GM23338 (cell line): ENCODE data around the gene TSPEAR. TPM values are rescaled to one million over a fixed set of nuclear protein-coding genes. Genes with fewer than 3 reads are reported as not detected.
"Not testable (repeated sequence)": the region's sequence is repeated elsewhere in the genome, so short reads cannot be mapped to it uniquely, and the experiment has no call there.

Experiments
- ATAC-seq: fragments of 200-7000 bp; cut with Tn5 transposase; 3 replicates; pipeline ENCODE4 v1.9.1; 2020
- DNase-seq: peaks from one replicate; pipeline ENCODE4 v3.0.0-alpha.2; 2015; ENCODE audit warnings: low spot score
- H2AFZ ChIP-seq: fragments of 200-600 bp; sonication (generic); 2 replicates; pipeline ENCODE4 v1.8.0; 2016; ENCODE audit warnings: antibody characterized with exemption, mild to moderate bottlenecking, moderate library complexity
- H3F3A ChIP-seq: fragments of 200-600 bp; sonication (generic); replicated peaks from 2 replicates; pipeline ENCODE4 v1.8.0; 2017; ENCODE audit warnings: antibody characterized with exemption, mixed run types, low read depth
- H3K27ac ChIP-seq: fragments of 200-600 bp; sonication (generic); 2 replicates; pipeline ENCODE4 v1.6.1; 2016; ENCODE audit warnings: low read depth
- H3K27me3 ChIP-seq: fragments of 200-600 bp; sonication (generic); 2 replicates; pipeline ENCODE4 v1.8.0; 2016; ENCODE audit warnings: mild to moderate bottlenecking, mixed run types, moderate library complexity; ENCODE audit not compliant: insufficient read depth
- H3K36me3 ChIP-seq: fragments of 200-600 bp; sonication (generic); 2 replicates; pipeline ENCODE4 v1.8.0; 2016; ENCODE audit warnings: mild to moderate bottlenecking; ENCODE audit not compliant: insufficient read depth
- H3K4me1 ChIP-seq: fragments of 200-600 bp; sonication (generic); 2 replicates; pipeline ENCODE4 v1.8.0; 2016; ENCODE audit warnings: mild to moderate bottlenecking, moderate library complexity; ENCODE audit not compliant: insufficient read depth
- H3K4me2 ChIP-seq: fragments of 200-600 bp; sonication (generic); 2 replicates; pipeline ENCODE4 v1.7.1; 2017; ENCODE audit warnings: mixed run types
- H3K4me3 ChIP-seq: fragments of 200-600 bp; sonication (generic); 2 replicates; pipeline ENCODE4 v1.6.1; 2016; ENCODE audit warnings: mixed run types
- H3K79me2 ChIP-seq: fragments of 200-600 bp; sonication (generic); replicated peaks from 2 replicates; pipeline ENCODE4 v1.8.0; 2017; ENCODE audit warnings: mild to moderate bottlenecking; ENCODE audit not compliant: insufficient read depth
- H3K9me2 ChIP-seq: fragments of 200-600 bp; sonication (generic); 2 replicates; pipeline ENCODE4 v1.8.0; 2017; ENCODE audit not compliant: insufficient read depth
- H4K20me1 ChIP-seq: fragments of 200-600 bp; sonication (generic); replicated peaks from 2 replicates; pipeline ENCODE4 v1.8.0; 2017; ENCODE audit warnings: mild to moderate bottlenecking; ENCODE audit not compliant: insufficient read depth
- H3K27ac Mint-ChIP-seq: 2 replicates; pipeline ENCODE4 v1.8.0; 2020; ENCODE audit warnings: inconsistent platforms, mild to moderate bottlenecking, moderate library complexity, mixed read lengths
- H3K27me3 Mint-ChIP-seq: 3 replicates; pipeline ENCODE4 v1.8.0; 2022; ENCODE audit warnings: low read depth, mild to moderate bottlenecking, moderate library complexity, mixed read lengths, inconsistent platforms; ENCODE audit not compliant: insufficient read depth, poor library complexity
- H3K36me3 Mint-ChIP-seq: 3 replicates; pipeline ENCODE4 v1.8.0; 2021; ENCODE audit warnings: low read depth, mild to moderate bottlenecking, inconsistent platforms, moderate library complexity, mixed read lengths
- H3K4me1 Mint-ChIP-seq: 3 replicates; pipeline ENCODE4 v1.8.0; 2020; ENCODE audit warnings: mild to moderate bottlenecking, inconsistent platforms, mixed read lengths
- H3K4me3 Mint-ChIP-seq: 3 replicates; pipeline ENCODE4 v1.8.0; 2021; ENCODE audit warnings: moderate library complexity, mild to moderate bottlenecking, inconsistent platforms, mixed read lengths
- H3K9me3 Mint-ChIP-seq: 3 replicates; pipeline ENCODE4 v1.8.0; 2020; ENCODE audit warnings: moderate library complexity, mild to moderate bottlenecking, inconsistent platforms, mixed read lengths
- CREB1 ChIP-seq: fragments of 250-450 bp; sonication (Bioruptor Pico); IDR thresholded peaks from 2 replicates; pipeline ENCODE4 v1.5.0; 2020; ENCODE audit warnings: low read depth, mild to moderate bottlenecking, moderate library complexity
- EZH2 ChIP-seq: fragments of 200-600 bp; sonication (generic); IDR thresholded peaks from one replicate; pipeline ENCODE4 v1.8.0; 2017; ENCODE audit warnings: antibody characterized with exemption, mild to moderate bottlenecking, low read depth; ENCODE audit not compliant: unreplicated experiment
- EZH2phosphoT487 ChIP-seq: fragments of 200-600 bp; sonication (generic); IDR thresholded peaks from one replicate; pipeline ENCODE4 v1.8.1; 2018; ENCODE audit warnings: antibody characterized with exemption; ENCODE audit not compliant: unreplicated experiment
- NANOG ChIP-seq: IDR thresholded peaks from 2 replicates; pipeline ENCODE4 v1.6.1; 2016; ENCODE audit warnings: antibody characterized with exemption, borderline replicate concordance
- ZNF114 ChIP-seq: fragments of 250-450 bp; sonication (Bioruptor Pico); IDR thresholded peaks from 2 replicates; pipeline ENCODE4 v1.5.0; 2020; ENCODE audit warnings: mild to moderate bottlenecking, moderate library complexity
- ZNF331 ChIP-seq: fragments of 250-450 bp; sonication (Bioruptor Pico); IDR thresholded peaks from 2 replicates; pipeline ENCODE4 v1.5.0; 2020; ENCODE audit warnings: low read depth, mild to moderate bottlenecking, moderate library complexity
- polyA plus RNA-seq: library from polyadenylated mRNA; unstranded; fragments of >200 nt; fragmentation: Nextera tagmentation; extraction: Ambion mirVana; gene quantifications from 2 replicates; pipeline ENCODE4 v1.2.1, GENCODE V29; 2016
- total RNA-seq: library from RNA; depleted of rRNA; stranded (reverse); fragments of >200 nt; shearing (Covaris generic); gene quantifications from 2 replicates; pipeline ENCODE4 v1.2.3, GENCODE V29; 2014
- TF ChIP-seq, protein P1 (sequence below): fragments of 250-450 bp; sonication (Bioruptor Pico); IDR thresholded peaks from 2 replicates; pipeline ENCODE4 v1.5.0; 2020; ENCODE audit warnings: mild to moderate bottlenecking, moderate library complexity

The TSPEAR gene
- total and polyA plus RNA-seq, 2 experiments from 2014 or later, result 0.35 to 0.92 TPM

DNA sequence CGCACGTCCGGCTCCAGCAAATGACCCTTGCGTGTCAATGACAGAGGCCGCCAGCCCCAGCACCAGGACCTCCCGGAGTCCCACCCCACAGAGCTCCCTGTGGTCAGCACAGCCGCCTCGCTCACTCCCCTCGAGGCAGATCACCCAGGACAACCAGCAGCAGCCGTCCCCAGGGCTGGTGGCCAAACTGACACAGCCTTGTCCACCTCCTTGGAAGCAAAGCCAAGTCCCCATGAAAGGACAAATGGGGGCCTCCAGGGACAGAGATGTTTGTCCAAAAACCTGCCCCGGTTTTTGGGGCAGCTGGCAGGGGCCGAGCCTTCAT, 72.1 kb downstream of the TSPEAR start (continued):
- no peak for TF ChIP-seq EZH2phosphoT487
- TF ChIP-seq ZNF331 (CRISPR knock-in tag), result no peak
- no peak for TF ChIP-seq CREB1
- TF ChIP-seq ZNF114 (CRISPR knock-in tag), result no peak
- TF ChIP-seq, protein P1, sequence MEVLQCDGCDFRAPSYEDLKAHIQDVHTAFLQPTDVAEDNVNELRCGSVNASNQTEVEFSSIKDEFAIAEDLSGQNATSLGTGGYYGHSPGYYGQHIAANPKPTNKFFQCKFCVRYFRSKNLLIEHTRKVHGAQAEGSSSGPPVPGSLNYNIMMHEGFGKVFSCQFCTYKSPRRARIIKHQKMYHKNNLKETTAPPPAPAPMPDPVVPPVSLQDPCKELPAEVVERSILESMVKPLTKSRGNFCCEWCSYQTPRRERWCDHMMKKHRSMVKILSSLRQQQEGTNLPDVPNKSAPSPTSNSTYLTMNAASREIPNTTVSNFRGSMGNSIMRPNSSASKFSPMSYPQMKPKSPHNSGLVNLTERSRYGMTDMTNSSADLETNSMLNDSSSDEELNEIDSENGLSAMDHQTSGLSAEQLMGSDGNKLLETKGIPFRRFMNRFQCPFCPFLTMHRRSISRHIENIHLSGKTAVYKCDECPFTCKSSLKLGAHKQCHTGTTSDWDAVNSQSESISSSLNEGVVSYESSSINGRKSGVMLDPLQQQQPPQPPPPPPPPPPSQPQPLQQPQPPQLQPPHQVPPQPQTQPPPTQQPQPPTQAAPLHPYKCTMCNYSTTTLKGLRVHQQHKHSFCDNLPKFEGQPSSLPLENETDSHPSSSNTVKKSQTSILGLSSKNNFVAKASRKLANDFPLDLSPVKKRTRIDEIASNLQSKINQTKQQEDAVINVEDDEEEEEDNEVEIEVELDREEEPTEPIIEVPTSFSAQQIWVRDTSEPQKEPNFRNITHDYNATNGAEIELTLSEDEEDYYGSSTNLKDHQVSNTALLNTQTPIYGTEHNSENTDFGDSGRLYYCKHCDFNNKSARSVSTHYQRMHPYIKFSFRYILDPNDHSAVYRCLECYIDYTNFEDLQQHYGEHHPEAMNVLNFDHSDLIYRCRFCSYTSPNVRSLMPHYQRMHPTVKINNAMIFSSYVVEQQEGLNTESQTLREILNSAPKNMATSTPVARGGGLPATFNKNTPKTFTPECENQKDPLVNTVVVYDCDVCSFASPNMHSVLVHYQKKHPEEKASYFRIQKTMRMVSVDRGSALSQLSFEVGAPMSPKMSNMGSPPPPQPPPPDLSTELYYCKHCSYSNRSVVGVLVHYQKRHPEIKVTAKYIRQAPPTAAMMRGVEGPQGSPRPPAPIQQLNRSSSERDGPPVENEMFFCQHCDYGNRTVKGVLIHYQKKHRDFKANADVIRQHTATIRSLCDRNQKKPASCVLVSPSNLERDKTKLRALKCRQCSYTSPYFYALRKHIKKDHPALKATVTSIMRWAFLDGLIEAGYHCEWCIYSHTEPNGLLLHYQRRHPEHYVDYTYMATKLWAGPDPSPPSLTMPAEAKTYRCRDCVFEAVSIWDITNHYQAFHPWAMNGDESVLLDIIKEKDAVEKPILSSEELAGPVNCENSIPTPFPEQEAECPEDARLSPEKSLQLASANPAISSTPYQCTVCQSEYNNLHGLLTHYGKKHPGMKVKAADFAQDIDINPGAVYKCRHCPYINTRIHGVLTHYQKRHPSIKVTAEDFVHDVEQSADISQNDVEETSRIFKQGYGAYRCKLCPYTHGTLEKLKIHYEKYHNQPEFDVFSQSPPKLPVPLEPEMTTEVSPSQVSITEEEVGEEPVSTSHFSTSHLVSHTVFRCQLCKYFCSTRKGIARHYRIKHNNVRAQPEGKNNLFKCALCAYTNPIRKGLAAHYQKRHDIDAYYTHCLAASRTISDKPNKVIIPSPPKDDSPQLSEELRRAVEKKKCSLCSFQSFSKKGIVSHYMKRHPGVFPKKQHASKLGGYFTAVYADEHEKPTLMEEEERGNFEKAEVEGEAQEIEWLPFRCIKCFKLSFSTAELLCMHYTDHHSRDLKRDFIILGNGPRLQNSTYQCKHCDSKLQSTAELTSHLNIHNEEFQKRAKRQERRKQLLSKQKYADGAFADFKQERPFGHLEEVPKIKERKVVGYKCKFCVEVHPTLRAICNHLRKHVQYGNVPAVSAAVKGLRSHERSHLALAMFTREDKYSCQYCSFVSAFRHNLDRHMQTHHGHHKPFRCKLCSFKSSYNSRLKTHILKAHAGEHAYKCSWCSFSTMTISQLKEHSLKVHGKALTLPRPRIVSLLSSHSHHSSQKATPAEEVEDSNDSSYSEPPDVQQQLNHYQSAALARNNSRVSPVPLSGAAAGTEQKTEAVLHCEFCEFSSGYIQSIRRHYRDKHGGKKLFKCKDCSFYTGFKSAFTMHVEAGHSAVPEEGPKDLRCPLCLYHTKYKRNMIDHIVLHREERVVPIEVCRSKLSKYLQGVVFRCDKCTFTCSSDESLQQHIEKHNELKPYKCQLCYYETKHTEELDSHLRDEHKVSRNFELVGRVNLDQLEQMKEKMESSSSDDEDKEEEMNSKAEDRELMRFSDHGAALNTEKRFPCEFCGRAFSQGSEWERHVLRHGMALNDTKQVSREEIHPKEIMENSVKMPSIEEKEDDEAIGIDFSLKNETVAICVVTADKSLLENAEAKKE (CRISPR knock-in tag), result no peak
- TF ChIP-seq EZH2, result no peak
- no peak for TF ChIP-seq NANOG

DNA sequence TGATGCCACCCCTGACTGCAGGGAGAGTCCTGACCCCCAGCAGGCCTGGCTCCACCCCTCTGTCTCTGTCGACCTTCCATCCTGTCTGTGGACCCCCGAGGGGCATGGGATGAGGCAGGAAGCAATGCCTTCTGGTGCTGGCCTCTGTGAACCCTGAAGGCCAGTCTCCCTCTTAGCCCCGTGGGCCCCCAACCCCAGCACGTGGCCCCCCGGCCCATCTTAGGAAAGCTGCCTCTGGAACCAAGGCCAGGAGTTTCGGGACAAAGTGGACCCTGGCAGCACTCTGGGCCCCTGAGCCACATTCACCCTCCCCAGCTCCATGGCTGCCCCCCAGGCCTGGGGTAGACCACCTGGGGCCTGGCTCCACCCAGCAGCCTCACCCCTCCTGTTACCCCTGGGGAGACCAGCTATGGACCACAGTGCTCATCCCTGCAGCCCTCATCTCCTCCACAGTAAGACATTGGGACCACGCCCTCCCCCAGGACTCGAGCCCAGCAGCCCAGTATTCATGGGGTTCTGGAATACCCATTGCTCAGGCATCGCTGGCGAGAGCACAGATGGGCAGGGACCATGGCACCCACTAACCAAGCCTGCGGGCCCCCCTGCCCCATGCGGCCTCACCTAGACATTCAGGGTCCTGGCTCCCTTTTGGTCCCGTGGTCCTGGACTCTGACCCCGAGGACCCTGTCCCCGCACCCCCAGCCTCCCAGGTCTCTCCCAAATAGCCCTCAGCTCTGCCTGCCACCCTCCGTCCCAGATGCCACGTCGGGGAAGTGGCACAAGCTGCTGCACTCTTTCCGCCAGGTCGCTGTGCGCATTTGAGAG, 72.7 kb downstream of the TSPEAR start:
- not testable (repeated sequence) for H3K27me3 Mint-ChIP-seq, H2AFZ ChIP-seq, H3K36me3 Mint-ChIP-seq, H3K27me3 ChIP-seq, H3K4me3 ChIP-seq, H3K36me3 ChIP-seq, H3K4me1 ChIP-seq, H3F3A ChIP-seq, H3K27ac ChIP-seq, ATAC-seq, H3K9me2 ChIP-seq, H3K4me1 Mint-ChIP-seq, H3K79me2 ChIP-seq, DNase-seq, H4K20me1 ChIP-seq, H3K4me3 Mint-ChIP-seq, H3K4me2 ChIP-seq, H3K27ac Mint-ChIP-seq
- peaks cover 16% of the 10 kb centered on the region; the same call in 2 of the 3 replicates for H3K9me3 Mint-ChIP-seq

DNA sequence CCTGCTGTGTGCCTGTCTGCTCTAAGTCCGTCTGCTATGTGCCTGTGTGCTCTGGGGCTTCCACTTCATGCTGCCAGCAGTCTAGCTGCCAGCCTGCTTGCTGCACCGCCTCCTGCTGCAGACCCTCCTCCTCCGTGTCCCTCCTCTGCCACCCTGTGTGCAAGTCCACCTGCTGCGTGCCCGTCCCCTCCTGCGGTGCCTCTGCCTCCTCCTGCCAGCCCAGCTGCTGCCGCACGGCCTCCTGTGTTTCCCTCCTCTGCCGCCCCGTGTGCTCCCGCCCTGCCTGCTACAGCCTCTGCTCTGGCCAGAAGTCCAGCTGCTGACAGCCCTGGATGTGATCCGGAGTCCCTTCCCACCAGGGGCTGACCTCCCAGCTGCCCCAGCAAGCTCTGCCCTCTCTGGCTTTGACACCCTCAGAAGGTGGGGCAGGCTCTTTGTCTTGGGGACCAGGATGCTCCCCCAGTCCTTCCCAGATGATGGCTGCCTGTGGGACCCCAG, 73.5 kb downstream of the TSPEAR start:
- not testable (repeated sequence) for H3K27me3 Mint-ChIP-seq, ATAC-seq, DNase-seq, H3K4me1 ChIP-seq, H3K4me1 Mint-ChIP-seq, H4K20me1 ChIP-seq, H3K27me3 ChIP-seq, H3K4me3 Mint-ChIP-seq, H3K27ac ChIP-seq, H2AFZ ChIP-seq, H3K4me2 ChIP-seq, H3K79me2 ChIP-seq, H3K36me3 ChIP-seq, H3K4me3 ChIP-seq, H3K9me2 ChIP-seq, H3K36me3 Mint-ChIP-seq, H3K27ac Mint-ChIP-seq, H3F3A ChIP-seq
- H3K9me3 Mint-ChIP-seq, result peaks cover 16% of the 10 kb centered on the region; the same call in 2 of the 3 replicates
